ENCODE measurements around the gene NSUN7.

GRCh38 chr4:40728333-40728732 lies 21.4 kb upstream of the NSUN7 start:
- TF ChIP-seq, protein P1, sequence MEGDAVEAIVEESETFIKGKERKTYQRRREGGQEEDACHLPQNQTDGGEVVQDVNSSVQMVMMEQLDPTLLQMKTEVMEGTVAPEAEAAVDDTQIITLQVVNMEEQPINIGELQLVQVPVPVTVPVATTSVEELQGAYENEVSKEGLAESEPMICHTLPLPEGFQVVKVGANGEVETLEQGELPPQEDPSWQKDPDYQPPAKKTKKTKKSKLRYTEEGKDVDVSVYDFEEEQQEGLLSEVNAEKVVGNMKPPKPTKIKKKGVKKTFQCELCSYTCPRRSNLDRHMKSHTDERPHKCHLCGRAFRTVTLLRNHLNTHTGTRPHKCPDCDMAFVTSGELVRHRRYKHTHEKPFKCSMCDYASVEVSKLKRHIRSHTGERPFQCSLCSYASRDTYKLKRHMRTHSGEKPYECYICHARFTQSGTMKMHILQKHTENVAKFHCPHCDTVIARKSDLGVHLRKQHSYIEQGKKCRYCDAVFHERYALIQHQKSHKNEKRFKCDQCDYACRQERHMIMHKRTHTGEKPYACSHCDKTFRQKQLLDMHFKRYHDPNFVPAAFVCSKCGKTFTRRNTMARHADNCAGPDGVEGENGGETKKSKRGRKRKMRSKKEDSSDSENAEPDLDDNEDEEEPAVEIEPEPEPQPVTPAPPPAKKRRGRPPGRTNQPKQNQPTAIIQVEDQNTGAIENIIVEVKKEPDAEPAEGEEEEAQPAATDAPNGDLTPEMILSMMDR (IDR thresholded peaks at IDR 0.05; ENCODE audit: poor library complexity, severe bottlenecking): no peak
- TF ChIP-seq EZH2 (IDR thresholded peaks at IDR 0.05; ENCODE audit: borderline replicate concordance, insufficient read depth, low read length, poor library complexity, severe bottlenecking) (no peak), SMC3 (conservative IDR thresholded peaks at IDR 0.05; ENCODE audit: poor library complexity) (no peak), POLR2AphosphoS5 (IDR thresholded peaks at IDR 0.05) (no peak), EP300 (conservative IDR thresholded peaks at IDR 0.05; ENCODE audit: poor library complexity, severe bottlenecking) (no peak), TAF1 (IDR thresholded peaks at IDR 0.05; ENCODE audit: low read depth) (no peak)
- TF ChIP-seq, protein P2, sequence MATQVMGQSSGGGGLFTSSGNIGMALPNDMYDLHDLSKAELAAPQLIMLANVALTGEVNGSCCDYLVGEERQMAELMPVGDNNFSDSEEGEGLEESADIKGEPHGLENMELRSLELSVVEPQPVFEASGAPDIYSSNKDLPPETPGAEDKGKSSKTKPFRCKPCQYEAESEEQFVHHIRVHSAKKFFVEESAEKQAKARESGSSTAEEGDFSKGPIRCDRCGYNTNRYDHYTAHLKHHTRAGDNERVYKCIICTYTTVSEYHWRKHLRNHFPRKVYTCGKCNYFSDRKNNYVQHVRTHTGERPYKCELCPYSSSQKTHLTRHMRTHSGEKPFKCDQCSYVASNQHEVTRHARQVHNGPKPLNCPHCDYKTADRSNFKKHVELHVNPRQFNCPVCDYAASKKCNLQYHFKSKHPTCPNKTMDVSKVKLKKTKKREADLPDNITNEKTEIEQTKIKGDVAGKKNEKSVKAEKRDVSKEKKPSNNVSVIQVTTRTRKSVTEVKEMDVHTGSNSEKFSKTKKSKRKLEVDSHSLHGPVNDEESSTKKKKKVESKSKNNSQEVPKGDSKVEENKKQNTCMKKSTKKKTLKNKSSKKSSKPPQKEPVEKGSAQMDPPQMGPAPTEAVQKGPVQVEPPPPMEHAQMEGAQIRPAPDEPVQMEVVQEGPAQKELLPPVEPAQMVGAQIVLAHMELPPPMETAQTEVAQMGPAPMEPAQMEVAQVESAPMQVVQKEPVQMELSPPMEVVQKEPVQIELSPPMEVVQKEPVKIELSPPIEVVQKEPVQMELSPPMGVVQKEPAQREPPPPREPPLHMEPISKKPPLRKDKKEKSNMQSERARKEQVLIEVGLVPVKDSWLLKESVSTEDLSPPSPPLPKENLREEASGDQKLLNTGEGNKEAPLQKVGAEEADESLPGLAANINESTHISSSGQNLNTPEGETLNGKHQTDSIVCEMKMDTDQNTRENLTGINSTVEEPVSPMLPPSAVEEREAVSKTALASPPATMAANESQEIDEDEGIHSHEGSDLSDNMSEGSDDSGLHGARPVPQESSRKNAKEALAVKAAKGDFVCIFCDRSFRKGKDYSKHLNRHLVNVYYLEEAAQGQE (IDR thresholded peaks at IDR 0.05; ENCODE audit: borderline replicate concordance): no peak

Data from neural cell (in vitro differentiated cells).